ENCODE data around the gene GSTM3.

DNA sequence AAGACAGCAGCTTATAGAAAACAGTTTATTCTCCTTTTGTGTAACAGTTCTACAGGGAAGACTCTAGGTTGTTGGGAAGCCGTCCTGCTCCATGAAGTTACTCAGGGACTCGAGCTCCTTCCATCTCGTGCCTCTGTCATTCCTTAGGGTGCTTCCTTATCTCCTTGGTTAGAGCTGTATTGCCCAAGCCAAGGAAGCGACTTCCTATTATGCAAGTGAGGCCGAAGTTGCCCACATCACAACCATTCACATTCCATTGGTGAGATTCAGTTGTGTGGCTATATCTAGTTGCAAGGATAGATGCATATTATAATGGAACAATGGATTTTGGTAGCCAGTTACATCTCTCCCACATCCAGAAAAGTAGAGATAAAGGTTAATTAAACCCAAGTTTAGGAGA is 19.8 kb downstream of the GSTM3 start:
- TF ChIP-seq FOXO1 (CRISPR knock-in tag; IDR thresholded peaks at IDR 0.05) = no peak
- no peak for TF ChIP-seq ZNF343 (CRISPR knock-in tag; IDR thresholded peaks at IDR 0.05)
- TF ChIP-seq SMARCC2 (IDR thresholded peaks at IDR 0.05) = no peak
- TF ChIP-seq, protein P1, sequence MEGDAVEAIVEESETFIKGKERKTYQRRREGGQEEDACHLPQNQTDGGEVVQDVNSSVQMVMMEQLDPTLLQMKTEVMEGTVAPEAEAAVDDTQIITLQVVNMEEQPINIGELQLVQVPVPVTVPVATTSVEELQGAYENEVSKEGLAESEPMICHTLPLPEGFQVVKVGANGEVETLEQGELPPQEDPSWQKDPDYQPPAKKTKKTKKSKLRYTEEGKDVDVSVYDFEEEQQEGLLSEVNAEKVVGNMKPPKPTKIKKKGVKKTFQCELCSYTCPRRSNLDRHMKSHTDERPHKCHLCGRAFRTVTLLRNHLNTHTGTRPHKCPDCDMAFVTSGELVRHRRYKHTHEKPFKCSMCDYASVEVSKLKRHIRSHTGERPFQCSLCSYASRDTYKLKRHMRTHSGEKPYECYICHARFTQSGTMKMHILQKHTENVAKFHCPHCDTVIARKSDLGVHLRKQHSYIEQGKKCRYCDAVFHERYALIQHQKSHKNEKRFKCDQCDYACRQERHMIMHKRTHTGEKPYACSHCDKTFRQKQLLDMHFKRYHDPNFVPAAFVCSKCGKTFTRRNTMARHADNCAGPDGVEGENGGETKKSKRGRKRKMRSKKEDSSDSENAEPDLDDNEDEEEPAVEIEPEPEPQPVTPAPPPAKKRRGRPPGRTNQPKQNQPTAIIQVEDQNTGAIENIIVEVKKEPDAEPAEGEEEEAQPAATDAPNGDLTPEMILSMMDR (CRISPR knock-in tag; IDR thresholded peaks at IDR 0.05) = no peak
- TF ChIP-seq POGZ (CRISPR knock-in tag; IDR thresholded peaks at IDR 0.05) = no peak
- no peak for TF ChIP-seq BORCS8-MEF2B (CRISPR knock-in tag; IDR thresholded peaks at IDR 0.05)
- no peak for TF ChIP-seq POLR2AphosphoS2 (IDR thresholded peaks at IDR 0.05; ENCODE audit: low read depth, low read length)
- no peak for TF ChIP-seq ZFP1 (CRISPR knock-in tag; IDR thresholded peaks at IDR 0.05)
- TF ChIP-seq ZNF660 (CRISPR knock-in tag; IDR thresholded peaks at IDR 0.05; ENCODE audit: borderline replicate concordance, low read depth) = no peak
- no peak for TF ChIP-seq ZFP36L2 (CRISPR knock-in tag; IDR thresholded peaks at IDR 0.05)
- TF ChIP-seq, protein P2, sequence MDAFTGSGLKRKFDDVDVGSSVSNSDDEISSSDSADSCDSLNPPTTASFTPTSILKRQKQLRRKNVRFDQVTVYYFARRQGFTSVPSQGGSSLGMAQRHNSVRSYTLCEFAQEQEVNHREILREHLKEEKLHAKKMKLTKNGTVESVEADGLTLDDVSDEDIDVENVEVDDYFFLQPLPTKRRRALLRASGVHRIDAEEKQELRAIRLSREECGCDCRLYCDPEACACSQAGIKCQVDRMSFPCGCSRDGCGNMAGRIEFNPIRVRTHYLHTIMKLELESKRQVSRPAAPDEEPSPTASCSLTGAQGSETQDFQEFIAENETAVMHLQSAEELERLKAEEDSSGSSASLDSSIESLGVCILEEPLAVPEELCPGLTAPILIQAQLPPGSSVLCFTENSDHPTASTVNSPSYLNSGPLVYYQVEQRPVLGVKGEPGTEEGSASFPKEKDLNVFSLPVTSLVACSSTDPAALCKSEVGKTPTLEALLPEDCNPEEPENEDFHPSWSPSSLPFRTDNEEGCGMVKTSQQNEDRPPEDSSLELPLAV (CRISPR knock-in tag; conservative IDR thresholded peaks at IDR 0.05; ENCODE audit: low read depth) = no peak
- TF ChIP-seq, protein P3, sequence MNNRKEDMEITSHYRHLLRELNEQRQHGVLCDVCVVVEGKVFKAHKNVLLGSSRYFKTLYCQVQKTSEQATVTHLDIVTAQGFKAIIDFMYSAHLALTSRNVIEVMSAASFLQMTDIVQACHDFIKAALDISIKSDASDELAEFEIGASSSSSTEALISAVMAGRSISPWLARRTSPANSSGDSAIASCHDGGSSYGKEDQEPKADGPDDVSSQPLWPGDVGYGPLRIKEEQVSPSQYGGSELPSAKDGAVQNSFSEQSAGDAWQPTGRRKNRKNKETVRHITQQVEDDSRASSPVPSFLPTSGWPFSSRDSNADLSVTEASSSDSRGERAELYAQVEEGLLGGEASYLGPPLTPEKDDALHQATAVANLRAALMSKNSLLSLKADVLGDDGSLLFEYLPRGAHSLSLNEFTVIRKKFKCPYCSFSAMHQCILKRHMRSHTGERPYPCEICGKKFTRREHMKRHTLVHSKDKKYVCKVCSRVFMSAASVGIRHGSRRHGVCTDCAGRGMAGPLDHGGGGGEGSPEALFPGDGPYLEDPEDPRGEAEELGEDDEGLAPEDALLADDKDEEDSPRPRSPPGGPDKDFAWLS (CRISPR knock-in tag; IDR thresholded peaks at IDR 0.05; ENCODE audit: borderline replicate concordance) = no peak

All from HepG2 (cell line).